HepG2 (cell line): ENCODE results near the gene MDH2. TPM values are rescaled to one million over a fixed set of nuclear protein-coding genes. Genes with fewer than 3 reads are reported as not detected.

ENCODE experiments used
- CCDC6 ChIP-seq: sonication (generic); formaldehyde crosslinking; IDR thresholded peaks from 2 replicates; pipeline ENCODE4 v1.8.1; 2022; ENCODE audit warnings: mild to moderate bottlenecking, missing genetic modification reagents, moderate library complexity
- CEBPB ChIP-seq: IDR thresholded peaks from 2 replicates; pipeline ENCODE4 v1.6.1; 2011; ENCODE audit warnings: low read depth, low read length, improper control_type of control experiment, borderline replicate concordance
- EZH2 ChIP-seq: conservative IDR thresholded peaks from 2 replicates; pipeline ENCODE4 v1.6.1; 2012; ENCODE audit warnings: mild to moderate bottlenecking, low read depth, low read length, moderate library complexity
- HNRNPUL1 ChIP-seq: fragments of 200-400 bp; formaldehyde crosslinking; IDR thresholded peaks from 2 replicates; pipeline ENCODE4 v1.6.1; 2017; ENCODE audit warnings: low read depth, mild to moderate bottlenecking, low read length, moderate library complexity
- MBNL3 ChIP-seq: fragments of 250-450 bp; sonication (Bioruptor Pico); conservative IDR thresholded peaks from 2 replicates; pipeline ENCODE4 v1.8.0; 2022; ENCODE audit warnings: mild to moderate bottlenecking, inconsistent platforms
- MED13 ChIP-seq: sonication (generic); formaldehyde crosslinking; IDR thresholded peaks from 2 replicates; pipeline ENCODE4 v1.5.0; 2020; ENCODE audit warnings: missing genetic modification reagents
- MEIS2 ChIP-seq: sonication (generic); formaldehyde crosslinking; IDR thresholded peaks from 2 replicates; pipeline ENCODE4 v1.9.0; 2021; ENCODE audit warnings: mild to moderate bottlenecking, missing genetic modification reagents
- MYC ChIP-seq: sonication (generic); formaldehyde crosslinking; IDR thresholded peaks from 2 replicates; pipeline ENCODE4 v1.9.0; 2021; ENCODE audit warnings: missing genetic modification reagents, borderline replicate concordance
- MYPOP ChIP-seq: sonication (generic); formaldehyde crosslinking; IDR thresholded peaks from 2 replicates; pipeline ENCODE4 v1.8.1; 2023; ENCODE audit warnings: mild to moderate bottlenecking, moderate library complexity, missing genetic modification reagents
- REXO4 ChIP-seq: sonication (generic); formaldehyde crosslinking; IDR thresholded peaks from 2 replicates; pipeline ENCODE4 v1.8.0; 2022; ENCODE audit warnings: missing genetic modification reagents, mild to moderate bottlenecking, borderline replicate concordance
- SMAD9 ChIP-seq: sonication (generic); formaldehyde crosslinking; IDR thresholded peaks from 2 replicates; pipeline ENCODE4 v1.5.1; 2020; ENCODE audit warnings: mild to moderate bottlenecking, missing genetic modification reagents
- SOX13 ChIP-seq, 3 experiments: fragments of 450-650 bp in 1 of 3; sonication (generic) in 1 of 3; formaldehyde crosslinking in 1 of 3; IDR thresholded peaks in 2 of 3; conservative IDR thresholded peaks in 1 of 3; 2 replicates each; pipeline versions ENCODE4 v1.5.0 to v1.6.1; 2016 to 2020; ENCODE audit warnings: antibody characterized with exemption in 1 of 3, mild to moderate bottlenecking in 1 of 3, missing compliant biosample characterization in 1 of 3, missing genetic modification reagents in 1 of 3, moderate library complexity in 1 of 3
- TOE1 ChIP-seq: sonication (generic); formaldehyde crosslinking; IDR thresholded peaks from 2 replicates; pipeline ENCODE4 v1.4.0; 2020; ENCODE audit warnings: mild to moderate bottlenecking, missing genetic modification reagents
- ZBTB7B ChIP-seq: sonication (generic); formaldehyde crosslinking; IDR thresholded peaks from 2 replicates; pipeline ENCODE4 v1.4.0; 2020; ENCODE audit warnings: missing genetic modification reagents
- ZEB1 ChIP-seq: IDR thresholded peaks from 2 replicates; pipeline ENCODE4 v1.6.1; 2012; ENCODE audit warnings: mild to moderate bottlenecking, low read depth, inconsistent platforms; ENCODE audit not compliant: insufficient replicate concordance
- ZFX ChIP-seq: sonication (generic); formaldehyde crosslinking; IDR thresholded peaks from 2 replicates; pipeline ENCODE4 v1.4.0; 2020; ENCODE audit warnings: mild to moderate bottlenecking, low read depth, missing genetic modification reagents, moderate library complexity
- ZNF138 ChIP-seq: sonication (generic); formaldehyde crosslinking; IDR thresholded peaks from 2 replicates; pipeline ENCODE4 v1.5.0; 2020; ENCODE audit warnings: mild to moderate bottlenecking, low read depth, missing genetic modification reagents
- ZNF274 ChIP-seq: sonication (generic); formaldehyde crosslinking; IDR thresholded peaks from 2 replicates; pipeline ENCODE4 v1.5.1; 2020; ENCODE audit warnings: mild to moderate bottlenecking, missing genetic modification reagents
- ZNF383 ChIP-seq: sonication (generic); formaldehyde crosslinking; IDR thresholded peaks from 2 replicates; pipeline ENCODE4 v1.4.0; 2020; ENCODE audit warnings: missing genetic modification reagents, mild to moderate bottlenecking, borderline replicate concordance
- ZSCAN22 ChIP-seq: sonication (generic); formaldehyde crosslinking; IDR thresholded peaks from 2 replicates; pipeline ENCODE4 v1.4.0; 2020; ENCODE audit warnings: mild to moderate bottlenecking, missing genetic modification reagents
- polyA plus RNA-seq, 8 experiments: library from polyadenylated mRNA; depleted of rRNA in 3 of 8; stranded (reverse) in 7 of 8; unstranded in 1 of 8; fragments of >200 nt; fragmentation: Illumina TruSeq in 4 of 8; extraction: Trizol in 4 of 8; gene quantifications; 2 replicates each; pipeline versions ENCODE4 v1.2.1 to v1.2.3, GENCODE V29; 2011 to 2016; ENCODE audit warnings: low read depth in 4 of 8, missing spikeins in 1 of 8, mixed read lengths in 1 of 8; ENCODE audit not compliant: insufficient read depth in 1 of 8
- total RNA-seq, 5 experiments: library from RNA; depleted of rRNA; stranded (reverse); fragments of >200 nt; fragmentation: Illumina TruSeq; extraction: Trizol; gene quantifications; 2 replicates each; pipeline ENCODE4 v1.2.3, GENCODE V29; 2016; ENCODE audit warnings: low read depth in 1 of 5
- TF ChIP-seq, protein P1 (sequence below): sonication (generic); formaldehyde crosslinking; IDR thresholded peaks from 2 replicates; pipeline ENCODE4 v1.5.1; 2020; ENCODE audit warnings: missing genetic modification reagents, mild to moderate bottlenecking, borderline replicate concordance
- TF ChIP-seq, protein P2 (sequence below): IDR thresholded peaks from 2 replicates; pipeline ENCODE4 v1.6.1; 2016
- TF ChIP-seq, protein P3 (sequence below): sonication (generic); formaldehyde crosslinking; IDR thresholded peaks from 2 replicates; pipeline ENCODE4 v1.4.0; 2020; ENCODE audit warnings: missing genetic modification reagents
- TF ChIP-seq, protein P4 (sequence below): sonication (generic); formaldehyde crosslinking; IDR thresholded peaks from 2 replicates; pipeline ENCODE4 v1.8.0; 2023; ENCODE audit warnings: mild to moderate bottlenecking, missing genetic modification reagents

The MDH2 gene
- total and polyA plus RNA-seq, 2 of the 13 experiments (the other 11 are each of a cell fraction or from before 2014, with no cell fraction given), result 81.4 to 90.3 TPM

- TF ChIP-seq SOX13 (IDR thresholded peaks at IDR 0.05) (no peak), SOX13 (CRISPR knock-in tag; conservative IDR thresholded peaks at IDR 0.05 in 1 of 2, IDR thresholded peaks at IDR 0.05 in 1 of 2) (peak in 1 of 2 experiments; percentile 18; a peak in 1 of 4 replicates), MYPOP (CRISPR knock-in tag) (no peak; the same call in 1 of the 2 replicates), TOE1 (no peak), ZSCAN22 (CRISPR knock-in tag) (no peak), MYC (CRISPR knock-in tag) (peak; percentile 97), REXO4 (CRISPR knock-in tag) (no peak), MEIS2 (CRISPR knock-in tag) (peak; percentile 41; the same call in 1 of the 2 replicates), EZH2 (no peak), CEBPB (no peak), ZNF383 (CRISPR knock-in tag) (no peak), SMAD9 (0 out of 2 replicates have a peak, but pooled peaks have one; percentile 24), MED13 (CRISPR knock-in tag) (no peak; the same call in 1 of the 2 replicates), ZEB1 (no peak), ZBTB7B (CRISPR knock-in tag) (peak; percentile 55; the same call in 1 of the 2 replicates), MBNL3 (CRISPR knock-in tag) (no peak), ZNF138 (CRISPR knock-in tag) (0 out of 2 replicates have a peak, but pooled peaks have one; percentile 46), ZNF274 (CRISPR knock-in tag) (peak; percentile 90), ZFX (peak; percentile 98), HNRNPUL1 (no peak), CCDC6 (CRISPR knock-in tag) (peak; percentile 71; the same call in 1 of the 2 replicates)
- TF ChIP-seq, protein P1, sequence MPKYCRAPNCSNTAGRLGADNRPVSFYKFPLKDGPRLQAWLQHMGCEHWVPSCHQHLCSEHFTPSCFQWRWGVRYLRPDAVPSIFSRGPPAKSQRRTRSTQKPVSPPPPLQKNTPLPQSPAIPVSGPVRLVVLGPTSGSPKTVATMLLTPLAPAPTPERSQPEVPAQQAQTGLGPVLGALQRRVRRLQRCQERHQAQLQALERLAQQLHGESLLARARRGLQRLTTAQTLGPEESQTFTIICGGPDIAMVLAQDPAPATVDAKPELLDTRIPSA, result peak; percentile 78; the same call in 1 of the 2 replicates
- TF ChIP-seq, protein P2, sequence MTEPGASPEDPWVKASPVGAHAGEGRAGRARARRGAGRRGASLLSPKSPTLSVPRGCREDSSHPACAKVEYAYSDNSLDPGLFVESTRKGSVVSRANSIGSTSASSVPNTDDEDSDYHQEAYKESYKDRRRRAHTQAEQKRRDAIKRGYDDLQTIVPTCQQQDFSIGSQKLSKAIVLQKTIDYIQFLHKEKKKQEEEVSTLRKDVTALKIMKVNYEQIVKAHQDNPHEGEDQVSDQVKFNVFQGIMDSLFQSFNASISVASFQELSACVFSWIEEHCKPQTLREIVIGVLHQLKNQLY (CRISPR knock-in tag), result peak; percentile 42; the same call in 1 of the 2 replicates
- TF ChIP-seq, protein P3, sequence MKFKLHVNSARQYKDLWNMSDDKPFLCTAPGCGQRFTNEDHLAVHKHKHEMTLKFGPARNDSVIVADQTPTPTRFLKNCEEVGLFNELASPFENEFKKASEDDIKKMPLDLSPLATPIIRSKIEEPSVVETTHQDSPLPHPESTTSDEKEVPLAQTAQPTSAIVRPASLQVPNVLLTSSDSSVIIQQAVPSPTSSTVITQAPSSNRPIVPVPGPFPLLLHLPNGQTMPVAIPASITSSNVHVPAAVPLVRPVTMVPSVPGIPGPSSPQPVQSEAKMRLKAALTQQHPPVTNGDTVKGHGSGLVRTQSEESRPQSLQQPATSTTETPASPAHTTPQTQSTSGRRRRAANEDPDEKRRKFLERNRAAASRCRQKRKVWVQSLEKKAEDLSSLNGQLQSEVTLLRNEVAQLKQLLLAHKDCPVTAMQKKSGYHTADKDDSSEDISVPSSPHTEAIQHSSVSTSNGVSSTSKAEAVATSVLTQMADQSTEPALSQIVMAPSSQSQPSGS (CRISPR knock-in tag), result peak; percentile 74
- TF ChIP-seq, protein P4, sequence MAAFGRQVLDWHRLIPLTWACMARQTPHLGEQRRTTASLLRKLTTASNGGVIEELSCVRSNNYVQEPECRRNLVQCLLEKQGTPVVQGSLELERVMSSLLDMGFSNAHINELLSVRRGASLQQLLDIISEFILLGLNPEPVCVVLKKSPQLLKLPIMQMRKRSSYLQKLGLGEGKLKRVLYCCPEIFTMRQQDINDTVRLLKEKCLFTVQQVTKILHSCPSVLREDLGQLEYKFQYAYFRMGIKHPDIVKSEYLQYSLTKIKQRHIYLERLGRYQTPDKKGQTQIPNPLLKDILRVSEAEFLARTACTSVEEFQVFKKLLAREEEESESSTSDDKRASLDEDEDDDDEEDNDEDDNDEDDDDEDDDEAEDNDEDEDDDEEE (CRISPR knock-in tag), result no peak; the same call in none of the 2 replicates
Observed at GRCh38 chr7:76047811-76048667, at the start of gene MDH2, which contains the start of gene STYXL1 (continued).
